Mucosa of descending colon (tissue), 3 donors: Measurements from ENCODE around the gene ARRB1. TPM values are rescaled to one million over a fixed set of nuclear protein-coding genes. Genes with fewer than 3 reads are reported as not detected.

Experiments
- ATAC-seq: fragments of 200-7000 bp; cut with Tn5 transposase; one replicate; pipeline ENCODE4 v1.9.1; 2020; ENCODE audit warnings: mild to moderate bottlenecking, moderate library complexity
- DNase-seq, 3 donors: peaks; one replicate each; pipeline ENCODE4 v3.0.0-alpha.2; 2020
- H3K36me3 ChIP-seq: fragments of 200-600 bp; one replicate; pipeline ENCODE4 v1.8.0; 2021; ENCODE audit warnings: low read depth, mild to moderate bottlenecking
- H3K4me1 ChIP-seq: fragments of 200-600 bp; one replicate; pipeline ENCODE4 v1.8.0; 2021; ENCODE audit warnings: low read depth, mild to moderate bottlenecking
- H3K4me3 ChIP-seq: fragments of 200-600 bp; one replicate; pipeline ENCODE4 v1.8.0; 2021; ENCODE audit warnings: mild to moderate bottlenecking
- H3K9me3 ChIP-seq: fragments of 200-600 bp; one replicate; pipeline ENCODE4 v1.8.0; 2021; ENCODE audit warnings: mild to moderate bottlenecking
- intact Hi-C, 2 donors: fragments of 100-400 bp; cut with DNase I in 1 of 2; cut with micrococcal nuclease in 1 of 2; formaldehyde crosslinking; loops; one replicate each; pipeline versions ENCODE4 v1.11.0 to v1.11.1; 2022; cut with DNase I, micrococcal nuclease
- microRNA-seq: library from miRNA; unstranded; fragments of <30 nt; microRNA quantifications from one replicate; pipeline ENCODE4, GENCODE V29; 2019
- total RNA-seq, 3 donors: library from RNA; stranded (reverse); fragmentation: NEBNext Ultra II Directional in 2 of 3; extraction: Animal tissue kit (Norgen Biotek cat#: 25700) in 2 of 3; gene quantifications; one replicate each; pipeline versions ENCODE4 v1.2.1 to v1.2.4, GENCODE V29; 2021 to 2023
- TF ChIP-seq, protein P1 (sequence below): fragments of 200-600 bp; IDR thresholded peaks from one replicate; pipeline ENCODE4 v1.8.0; 2022; ENCODE audit warnings: antibody characterized with exemption, mild to moderate bottlenecking
- donor health status: DM: no; HTN: no; CAD: no; lungs with moderate emphysema.
- donor health status: DM: no; HTN: no; CAD: no.
- donor health status: DM: no; HTN: yes; CAD: no.

The ARRB1 gene
- total RNA-seq, 3 donors from 2014 or later = 76.7 to 128 (median 121) TPM

DNA sequence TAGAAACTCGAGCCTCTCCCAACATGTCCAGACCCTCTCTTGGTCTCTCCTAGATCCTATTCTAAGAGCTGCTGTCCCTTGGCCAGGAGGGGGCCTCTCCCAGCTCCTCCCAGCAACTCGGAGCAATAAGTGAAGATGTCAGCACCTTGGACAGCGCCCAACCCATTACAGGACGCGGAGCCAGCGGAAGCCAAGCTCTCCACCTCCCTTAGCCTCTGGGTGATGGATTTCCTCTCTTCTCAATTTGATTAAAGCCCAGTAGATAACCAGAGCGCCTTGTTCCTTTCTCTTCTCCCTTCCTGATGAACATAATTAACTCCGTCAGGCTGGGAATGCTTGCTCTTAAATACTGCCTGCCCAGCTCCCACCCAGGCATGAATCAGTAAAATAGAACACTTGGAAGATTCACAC, 137.0 kb downstream of the ARRB1 start:
- Histone ChIP-seq H3K4me1 (no peaks in the 10 kb centered on the region), H3K9me3 (no peaks in the 10 kb centered on the region), H3K4me3 (no peak overlapping the region), H3K36me3 (no peaks in the 10 kb centered on the region)
- DNase-seq = peak in 2 of 3 donors; percentile 78 to 95
- intact Hi-C loops = no loop called here
- TF ChIP-seq, protein P1, sequence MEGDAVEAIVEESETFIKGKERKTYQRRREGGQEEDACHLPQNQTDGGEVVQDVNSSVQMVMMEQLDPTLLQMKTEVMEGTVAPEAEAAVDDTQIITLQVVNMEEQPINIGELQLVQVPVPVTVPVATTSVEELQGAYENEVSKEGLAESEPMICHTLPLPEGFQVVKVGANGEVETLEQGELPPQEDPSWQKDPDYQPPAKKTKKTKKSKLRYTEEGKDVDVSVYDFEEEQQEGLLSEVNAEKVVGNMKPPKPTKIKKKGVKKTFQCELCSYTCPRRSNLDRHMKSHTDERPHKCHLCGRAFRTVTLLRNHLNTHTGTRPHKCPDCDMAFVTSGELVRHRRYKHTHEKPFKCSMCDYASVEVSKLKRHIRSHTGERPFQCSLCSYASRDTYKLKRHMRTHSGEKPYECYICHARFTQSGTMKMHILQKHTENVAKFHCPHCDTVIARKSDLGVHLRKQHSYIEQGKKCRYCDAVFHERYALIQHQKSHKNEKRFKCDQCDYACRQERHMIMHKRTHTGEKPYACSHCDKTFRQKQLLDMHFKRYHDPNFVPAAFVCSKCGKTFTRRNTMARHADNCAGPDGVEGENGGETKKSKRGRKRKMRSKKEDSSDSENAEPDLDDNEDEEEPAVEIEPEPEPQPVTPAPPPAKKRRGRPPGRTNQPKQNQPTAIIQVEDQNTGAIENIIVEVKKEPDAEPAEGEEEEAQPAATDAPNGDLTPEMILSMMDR = no peak
- peak; percentile 88 for ATAC-seq

Small RNA genes lying within 50 kb of the gene (microRNA-seq; reads per million reads assigned to microRNA genes)
- gene MIR326 = 10.7 reads per million, percentile 34 among the genes with 10 or more reads in this experiment

Other genes with a start within 250 kb of the ARRB1 start
- 10 to 100 TPM; 65.6 to 93.0 (median 73.1) TPM for gene SLCO2B1, start 200.6 kb downstream of the ARRB1 start, total RNA-seq
- gene TPBGL, start 110.9 kb downstream of the ARRB1 start, total RNA-seq = under 1 TPM in 2 of 3 donors, not detected in 1; 0.17 to 0.57 TPM
- gene RPS3, start 47.9 kb upstream of the ARRB1 start, total RNA-seq = 1,000 to 10,000 TPM; 1,703 to 2,122 (median 2,056) TPM
- 1 to 10 TPM in 1 of 3 donors, under 1 TPM in 2; 0.25 to 1.7 (median 0.49) TPM for gene KLHL35, start 81.5 kb upstream of the ARRB1 start, total RNA-seq
- 1 to 10 TPM; 3.0 to 7.7 (median 4.6) TPM for gene GDPD5, start 174.3 kb upstream of the ARRB1 start, total RNA-seq
- 10 to 100 TPM; 44.1 to 87.0 (median 50.5) TPM for gene SERPINH1, start 210.6 kb upstream of the ARRB1 start, total RNA-seq